Caki2 (cell line): ENCODE measurements around the gene C11orf98. TPM values are rescaled to one million over a fixed set of nuclear protein-coding genes. Genes with fewer than 3 reads are reported as not detected.
"Not testable (repeated sequence)": the region's sequence is repeated elsewhere in the genome, so short reads cannot be mapped to it uniquely, and the experiment has no call there.

Source experiments
- DNase-seq: peaks from one replicate; pipeline ENCODE4 v3.0.0-alpha.2; 2015; ENCODE audit warnings: low read depth
- in situ Hi-C: cut with HindIII; loops from 2 replicates; pipeline ENCODE4 v1.10.0; 2016; ENCODE audit warnings: low sequenced_read_pairs, low pct_unique_long_range_greater_than_20kb, mixed read lengths
- total RNA-seq: library from RNA; depleted of rRNA; stranded (reverse); fragments of >200 nt; shearing (Covaris generic); gene quantifications from 2 replicates; pipeline ENCODE4 v1.2.3, GENCODE V29; 2014; ENCODE audit warnings: low replicate concordance

Gene C11orf98
- total RNA-seq, 1 experiment from 2014 or later, result 59.2 TPM

DNA sequence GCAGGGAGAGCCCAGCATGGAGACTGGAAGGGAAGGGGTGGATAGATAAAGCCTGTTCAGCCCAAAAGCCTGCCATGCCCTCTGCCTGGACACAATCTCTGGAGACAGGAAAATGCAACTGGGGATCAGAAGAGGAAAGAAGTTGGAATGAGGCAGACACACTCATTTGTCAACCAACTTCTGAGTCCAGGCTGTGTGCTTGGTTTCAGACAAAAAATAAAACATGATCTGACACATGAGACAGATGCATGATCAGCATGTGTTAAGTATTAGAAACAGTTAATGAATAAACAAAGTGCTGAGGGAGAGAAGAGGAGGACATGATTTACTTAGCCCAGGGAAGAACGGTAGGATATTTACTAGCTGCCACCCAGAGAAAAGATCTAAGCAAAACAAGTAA, 23.5 kb upstream of the C11orf98 start:
- in situ Hi-C loops, result no loop called here
- no peak for DNase-seq

- in situ Hi-C loops, result no loop called here
- no peak for DNase-seq
Measured at GRCh38 chr11:62687508-62688396, 22.7 kb upstream of the C11orf98 start.

DNA sequence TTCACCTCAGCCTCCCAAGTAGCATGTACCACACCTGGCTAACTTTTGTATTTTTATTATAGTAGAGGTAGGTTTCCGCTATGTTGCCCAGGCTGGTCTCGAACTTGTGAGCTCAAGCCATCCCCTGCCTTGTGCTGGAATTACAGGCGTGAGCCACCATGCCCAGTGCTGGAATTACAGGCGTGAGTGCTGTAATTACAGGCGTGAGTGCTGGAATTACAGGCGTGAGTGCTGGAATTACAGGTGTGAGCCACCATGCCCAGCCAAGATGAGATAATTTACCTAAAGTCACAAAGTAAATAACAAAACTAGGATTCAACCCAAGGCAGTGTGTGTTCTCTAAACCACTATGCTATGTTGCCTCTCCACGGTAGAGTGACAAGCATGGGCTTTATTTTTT, 17.5 kb upstream of the C11orf98 start:
- in situ Hi-C loops, result no loop called here
- DNase-seq, result no peak

GRCh38 chr11:62680825-62681240, 15.8 kb upstream of the C11orf98 start:
- peak; percentile 60 for DNase-seq
- in situ Hi-C loops, result no loop called here

GRCh38 chr11:62678770-62679696, 14.0 kb upstream of the C11orf98 start, which contains the start of gene UBXN1:
Gene UBXN1, minus strand, starts transcription at chr11:62679073. Its CDS starts 150 bp downstream, at chr11:62678923.
- DNase-seq, result peak; percentile 74
- in situ Hi-C loops, result no loop called here

DNA sequence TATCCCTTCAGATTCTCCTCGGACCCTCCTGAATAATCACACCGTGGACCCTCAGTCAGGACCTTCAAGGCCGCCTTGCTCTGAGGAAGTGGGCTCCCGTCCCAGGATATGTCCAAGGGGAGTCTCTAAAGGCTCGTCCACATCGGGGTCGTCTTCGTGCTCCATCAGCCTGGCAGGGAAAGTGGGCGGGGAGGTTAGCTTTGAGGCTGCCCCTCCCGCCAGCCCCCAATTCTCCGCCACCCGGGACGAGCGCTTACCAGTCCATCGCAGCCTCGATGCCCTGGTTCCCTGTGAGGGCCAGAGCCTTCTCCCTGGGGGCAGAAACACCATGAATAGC, 13.4 kb upstream of the C11orf98 start:
- in situ Hi-C loops, result no loop called here

DNA sequence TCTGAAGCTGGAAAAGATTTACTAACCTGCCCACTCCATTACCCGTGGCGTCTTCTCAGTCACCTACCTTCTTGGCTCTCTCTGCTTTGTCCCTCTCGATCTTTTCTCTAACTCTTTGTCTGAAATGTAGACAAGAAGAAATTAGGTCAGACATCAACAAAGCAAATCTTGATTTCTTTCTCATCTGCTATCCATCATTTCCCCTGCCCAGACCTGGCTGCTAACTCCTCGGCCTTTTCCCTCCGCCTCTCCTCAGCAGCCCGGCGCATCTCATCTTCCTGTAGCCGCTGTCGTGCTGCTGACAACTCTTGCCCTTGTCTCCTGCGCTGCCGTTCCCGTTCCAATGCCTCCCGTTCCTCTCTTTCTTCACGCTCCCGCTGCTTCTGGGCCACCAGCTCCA, 12.7 kb upstream of the C11orf98 start:
- DNase-seq, result no peak
- in situ Hi-C loops, result no loop called here

More for the DNA sequence above, 13.4 kb upstream of the C11orf98 start:
- DNase-seq, result no peak

GRCh38 chr11:62677156-62677555, 12.1 kb upstream of the C11orf98 start:
- in situ Hi-C loops, result no loop called here
- DNase-seq, result peak; percentile 28

GRCh38 chr11:62676698-62677097, 11.7 kb upstream of the C11orf98 start:
- DNase-seq, result no peak
- in situ Hi-C loops, result no loop called here

- in situ Hi-C loops, DNase-seq: not testable (repeated sequence)
Measured at GRCh38 chr11:62675415-62675814, 10.4 kb upstream of the C11orf98 start.

DNA sequence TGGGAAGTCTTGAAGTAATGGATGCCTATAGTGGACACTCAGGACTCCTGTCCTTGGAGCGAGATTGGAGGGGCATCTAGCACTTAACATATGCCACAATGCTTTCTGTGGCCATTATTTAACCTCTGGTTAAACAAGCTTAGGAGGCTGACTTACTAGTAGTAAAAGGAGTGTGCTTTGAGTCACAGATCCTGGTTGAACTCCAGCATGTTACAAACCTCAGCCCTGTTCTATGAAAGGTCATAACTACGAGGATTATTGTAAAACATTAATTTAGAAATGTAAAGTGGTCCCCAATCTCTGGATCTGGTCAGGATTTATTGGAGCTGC, 8.2 kb upstream of the C11orf98 start:
- no peak for DNase-seq
- in situ Hi-C loops, result no loop called here

- DNase-seq, result peak; percentile 80
- in situ Hi-C loops, result no loop called here
Measured at GRCh38 chr11:62671608-62672389, 6.8 kb upstream of the C11orf98 start, which contains the start of the genes LBHD1 and UQCC3. Gene LBHD1, minus strand, starts transcription at chr11:62672267. Its CDS starts 2,236 bp downstream, at chr11:62670031. Gene UQCC3, plus strand, starts transcription at chr11:62671673. Its CDS starts 73 bp downstream, at chr11:62671746.

DNA sequence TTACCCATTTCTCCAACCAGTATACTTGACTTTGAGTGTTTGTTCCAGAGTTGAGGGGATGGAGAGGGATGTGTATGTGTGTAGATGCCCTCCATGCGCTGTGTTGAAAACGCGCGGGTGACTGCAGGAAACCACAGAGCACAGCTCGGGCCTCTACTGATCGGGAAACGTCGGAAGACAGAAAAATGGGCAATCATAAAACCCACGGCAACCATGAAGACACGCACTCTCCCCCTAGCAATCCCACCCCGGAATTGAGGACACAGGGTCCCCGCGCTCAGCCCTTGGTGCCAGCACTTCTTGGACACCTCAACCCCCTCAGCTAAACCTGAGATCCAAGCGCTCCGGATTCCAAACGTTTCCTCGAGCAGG, 6.2 kb upstream of the C11orf98 start:
- DNase-seq, result no peak
- in situ Hi-C loops, result no loop called here

GRCh38 chr11:62669420-62670161, 4.6 kb upstream of the C11orf98 start:
- peak; percentile 14 for DNase-seq
- in situ Hi-C loops, result no loop called here

- DNase-seq, result no peak
- in situ Hi-C loops, result no loop called here
Measured at GRCh38 chr11:62667460-62667859, 2.5 kb upstream of the C11orf98 start.

- in situ Hi-C loops, result no loop called here
- DNase-seq, result no peak
Measured at GRCh38 chr11:62666259-62666926, 1.4 kb upstream of the C11orf98 start.

- DNase-seq, result no peak
- in situ Hi-C loops, result no loop called here
Measured at GRCh38 chr11:62665599-62666258, 719 bp upstream of the C11orf98 start.
